HG03060 (cell line): ENCODE data around the gene CRACDL.
"Not testable (repeated sequence)": the region's sequence is repeated elsewhere in the genome, so short reads cannot be mapped to it uniquely, and the experiment has no call there.

ENCODE experiments used
- ATAC-seq: cut with Tn5 transposase; IDR thresholded peaks from one replicate; pipeline ENCODE4 v1.9.1; 2021; ENCODE audit warnings: low read depth, moderate number of reproducible peaks; ENCODE audit not compliant: unreplicated experiment

Gene CRACDL

DNA sequence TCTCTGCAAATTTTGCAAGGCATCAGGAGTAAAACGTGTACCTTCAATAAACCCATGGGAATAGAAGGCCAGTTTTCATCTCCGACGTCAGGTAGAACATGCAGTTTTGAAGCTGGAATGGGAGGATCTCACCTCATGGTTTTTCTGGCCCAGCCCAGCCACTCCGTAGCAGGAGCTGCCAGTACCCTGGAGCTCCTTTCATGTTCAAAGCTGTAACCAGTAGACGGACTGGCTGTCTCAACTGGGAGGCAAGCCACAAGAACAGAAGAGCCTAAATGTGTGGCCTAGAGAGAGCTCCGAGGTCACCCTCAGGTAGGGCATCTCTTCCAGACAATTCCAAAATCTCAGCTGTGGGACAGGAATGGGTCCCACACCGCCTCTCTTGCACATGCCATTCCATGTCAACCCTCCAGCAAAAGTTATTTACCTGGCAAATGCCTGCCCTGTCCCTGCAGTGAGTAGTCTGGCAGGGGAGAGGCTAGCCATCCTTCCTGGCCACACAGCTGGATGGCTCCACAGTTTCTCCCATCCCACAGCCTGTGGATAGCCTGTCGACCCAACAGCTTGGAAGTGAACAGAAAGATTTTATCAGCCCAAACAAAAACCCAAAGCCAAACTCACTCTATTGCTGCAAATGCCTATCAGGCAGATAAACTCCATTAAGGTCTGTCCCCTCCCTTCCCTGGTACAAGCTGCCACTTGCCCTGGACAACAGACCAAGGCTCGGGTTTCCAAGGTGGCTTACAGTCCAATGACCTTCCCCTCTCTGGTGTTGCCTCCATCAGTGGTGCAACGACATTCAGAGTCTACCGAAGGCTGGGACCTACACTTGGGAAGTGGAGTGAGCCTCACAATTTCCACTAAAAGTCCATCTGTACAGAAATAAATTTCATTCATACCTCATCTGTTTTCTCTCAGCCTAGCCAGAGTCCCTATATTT is 27.8 kb downstream of the CRACDL start:
- no peak for ATAC-seq

DNA sequence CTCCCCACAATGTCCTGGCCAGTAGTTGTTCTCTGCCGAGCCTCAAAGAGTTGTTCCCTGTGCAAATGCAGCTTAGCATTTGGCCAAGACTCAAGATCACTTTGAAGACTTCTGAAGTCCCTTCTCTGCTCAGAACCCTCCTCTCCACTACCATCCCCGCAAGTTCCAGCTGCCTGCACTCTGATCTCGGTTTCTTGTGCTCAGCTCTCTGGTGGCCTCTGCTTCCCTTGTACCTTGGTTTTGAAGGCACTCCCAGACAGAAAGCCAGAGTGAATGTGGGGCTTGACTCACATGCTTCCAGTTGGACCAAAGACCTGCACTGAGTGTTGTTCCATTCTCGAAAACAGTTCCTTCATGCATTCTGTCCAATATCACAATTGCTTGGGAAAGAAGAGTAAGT is 28.6 kb downstream of the CRACDL start:
- ATAC-seq, result no peak

DNA sequence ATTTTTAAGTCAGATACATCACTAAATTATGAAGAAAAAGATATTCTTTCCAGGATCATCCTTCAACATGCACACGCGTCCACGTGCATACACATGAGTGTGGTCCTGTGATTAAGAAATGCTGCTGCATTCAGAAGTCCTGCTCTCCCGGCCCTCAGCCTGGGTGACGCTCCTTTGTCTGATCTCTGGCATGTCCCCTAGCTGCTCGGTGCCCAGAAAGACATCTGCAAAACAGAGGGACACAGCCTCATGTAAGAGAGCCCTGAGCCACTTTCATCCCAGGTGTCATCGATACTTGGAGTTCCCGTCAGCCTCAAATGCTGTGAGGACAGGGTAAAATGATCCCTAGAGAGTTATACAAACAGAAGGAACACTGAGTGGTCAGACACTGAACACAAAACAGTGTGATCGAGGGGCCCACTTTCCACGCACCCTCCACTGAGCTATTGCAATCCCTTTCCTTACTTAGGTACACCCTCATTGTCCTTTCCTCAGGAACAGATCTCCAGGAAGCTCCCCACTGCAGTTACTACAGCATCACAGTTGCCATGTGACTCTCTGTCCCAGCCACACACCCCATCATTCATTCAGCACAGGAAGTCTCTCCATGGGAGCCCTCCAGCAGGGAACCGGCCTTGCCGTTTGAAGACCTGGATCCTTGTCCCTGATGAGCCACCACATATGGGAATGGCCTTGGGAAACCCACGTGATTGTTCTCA is 32.1 kb downstream of the CRACDL start:
- ATAC-seq, result no peak

DNA sequence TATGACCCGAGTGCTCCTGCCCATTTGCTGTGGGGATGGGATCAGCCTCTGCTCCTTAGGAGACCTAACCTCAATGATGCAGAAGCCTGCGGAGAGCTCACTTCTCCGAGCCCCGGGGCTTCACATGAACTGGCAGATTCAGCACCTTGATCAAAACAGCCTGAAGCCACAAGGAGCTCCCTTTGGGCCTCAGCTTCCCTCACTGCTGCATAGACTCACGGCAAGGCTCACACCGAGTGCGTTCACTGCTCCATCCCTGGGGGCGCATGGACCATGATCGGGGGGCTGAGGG is 33.0 kb downstream of the CRACDL start:
- ATAC-seq, result no peak

DNA sequence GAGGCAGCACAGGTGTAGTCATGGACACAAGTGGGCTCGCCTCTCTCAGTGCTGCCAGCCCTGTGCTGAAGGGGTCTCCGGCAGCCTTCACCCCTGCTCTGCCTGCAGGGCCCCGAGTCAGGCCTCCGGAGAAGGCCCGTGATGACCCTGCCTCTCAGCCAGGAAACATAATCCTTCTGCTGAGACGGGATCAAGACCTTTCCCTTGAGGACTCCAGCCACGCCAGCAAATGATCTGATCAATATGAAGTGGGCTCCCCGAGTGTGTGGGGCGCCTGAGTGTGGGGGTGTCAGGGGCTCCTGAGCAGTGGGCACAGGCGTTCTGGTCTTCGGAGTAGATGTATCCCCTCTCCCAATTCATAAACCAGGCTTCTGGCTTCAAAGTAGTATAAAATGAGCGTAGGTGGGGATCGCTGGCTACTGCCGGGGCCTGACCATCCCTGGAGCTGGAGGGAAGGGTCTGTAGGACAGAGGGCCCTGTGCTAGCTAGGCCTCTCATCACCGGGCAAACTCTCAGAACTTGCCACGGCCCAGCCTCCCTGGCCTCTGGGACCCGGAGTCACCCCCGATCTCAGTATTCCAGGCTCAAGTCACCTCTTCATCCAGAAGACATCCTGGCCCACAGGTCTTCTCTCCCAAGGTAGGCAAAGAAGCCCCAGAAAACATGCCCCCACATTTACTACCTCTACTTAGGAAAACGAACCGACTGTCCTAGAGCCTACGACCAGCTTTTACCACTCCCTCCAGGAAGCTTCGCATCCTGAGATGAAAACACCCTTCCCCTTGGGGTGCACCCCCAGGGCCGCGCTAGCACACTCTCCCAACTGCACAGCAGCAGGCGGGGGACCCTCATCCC is 33.6 kb downstream of the CRACDL start:
- ATAC-seq, result no peak

DNA sequence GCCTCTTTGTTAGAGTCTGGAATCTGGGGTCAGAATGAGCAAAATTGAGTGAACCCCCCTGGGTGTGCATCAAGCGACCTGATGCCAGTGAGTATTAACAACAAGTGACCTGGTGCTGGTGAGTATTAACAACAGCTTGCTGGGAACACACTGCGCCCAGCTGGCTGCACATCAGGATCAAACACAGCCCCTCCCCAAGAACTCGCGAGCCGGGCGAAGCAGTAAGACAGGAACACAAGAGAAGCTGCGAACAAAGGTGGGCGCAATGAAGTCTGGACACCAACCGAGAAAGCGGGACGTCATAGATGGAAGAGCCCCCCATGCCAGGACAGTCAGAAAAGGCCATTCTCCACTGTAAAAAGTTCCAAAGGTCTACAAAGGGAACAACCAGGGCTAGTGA is 34.3 kb downstream of the CRACDL start:
- no peak for ATAC-seq

DNA sequence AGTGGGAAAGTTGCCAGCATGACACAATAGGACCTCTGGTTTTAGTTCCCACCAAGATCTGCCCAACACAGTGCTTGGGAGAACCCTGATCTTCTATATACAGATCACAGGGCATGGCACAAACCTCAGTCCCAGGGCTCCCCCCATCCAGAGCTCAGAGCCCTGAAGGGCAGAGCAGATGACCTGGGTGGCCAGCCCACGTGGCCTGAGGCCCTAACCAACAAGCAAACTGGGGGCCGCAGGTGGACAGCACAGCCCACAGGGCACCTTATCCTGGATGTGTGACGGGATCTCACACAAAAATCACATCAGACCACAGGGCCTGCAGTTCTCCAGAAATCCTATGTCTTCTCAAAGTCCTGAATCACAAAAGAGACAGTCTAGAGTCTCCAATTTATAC is 34.7 kb downstream of the CRACDL start:
- ATAC-seq, result no peak

DNA sequence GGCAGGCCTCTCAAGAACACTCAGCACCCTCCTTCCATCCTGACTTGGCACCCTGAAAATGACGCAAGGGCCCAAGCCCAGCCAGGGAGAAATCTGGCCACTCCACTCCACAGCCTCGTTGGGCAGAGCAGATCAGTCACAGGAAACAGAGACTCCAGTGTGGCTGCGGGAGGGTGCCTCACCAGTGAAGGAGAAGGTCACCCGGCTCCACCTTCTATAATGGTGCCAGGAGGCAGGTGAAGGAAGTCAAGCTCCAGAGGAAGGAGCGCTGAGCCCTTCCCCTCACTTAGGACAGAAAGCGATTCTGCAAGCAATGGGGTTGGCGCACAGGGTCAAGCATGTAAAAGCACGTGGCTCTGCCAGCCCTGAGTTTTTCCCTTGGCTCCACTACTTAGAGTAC is 35.3 kb downstream of the CRACDL start:
- no peak for ATAC-seq

DNA sequence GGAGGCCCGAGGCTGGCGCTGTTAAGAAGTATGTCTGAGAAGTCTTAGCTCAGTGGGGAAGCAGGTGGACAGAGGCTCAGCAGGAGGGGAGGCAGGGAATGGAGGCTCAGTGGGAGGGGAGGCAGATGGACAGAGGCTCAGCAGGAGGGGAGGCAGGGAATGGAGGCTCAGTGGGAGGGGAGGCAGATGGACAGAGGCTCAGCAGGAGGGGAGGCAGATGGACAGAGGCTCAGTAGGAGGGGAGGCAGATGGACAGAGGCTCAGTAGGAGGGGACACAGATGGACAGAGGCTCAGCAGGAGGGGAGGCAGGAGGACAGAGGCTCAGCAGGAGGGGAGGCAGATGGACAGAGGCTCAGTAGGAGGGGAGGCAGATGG is 36.3 kb downstream of the CRACDL start:
- not testable (repeated sequence) for ATAC-seq

DNA sequence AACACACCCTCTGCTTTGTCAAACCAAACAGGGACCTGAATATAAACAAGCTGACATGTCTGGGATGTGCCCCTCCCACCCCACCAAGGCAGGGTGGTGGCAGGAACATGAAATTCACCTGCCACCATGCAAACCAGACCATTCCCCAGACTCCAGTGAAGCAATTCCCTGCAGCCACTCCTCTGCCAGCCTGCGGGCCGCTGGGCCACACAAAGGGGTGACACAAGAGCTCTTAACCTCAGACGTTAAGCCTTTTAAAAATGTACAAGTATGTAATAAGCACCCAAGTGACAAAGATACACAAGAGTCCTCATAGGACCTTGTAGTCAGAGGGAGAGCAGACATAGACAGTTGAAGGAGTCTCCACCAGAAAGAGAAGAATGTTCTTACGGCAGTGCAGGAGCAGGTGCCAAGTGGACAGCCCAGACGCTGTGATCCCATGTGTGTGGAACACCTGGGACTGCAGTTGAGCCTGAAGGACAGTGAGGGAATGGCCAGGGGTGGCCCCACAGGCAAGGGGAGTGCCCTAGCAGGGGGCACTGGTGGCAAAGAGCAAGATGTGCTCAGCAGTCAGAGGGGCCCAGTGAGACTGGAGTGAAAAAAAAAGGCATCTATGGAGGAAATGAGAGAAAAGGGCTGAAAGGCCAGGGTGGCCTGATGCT is 36.9 kb downstream of the CRACDL start:
- ATAC-seq, result no peak

DNA sequence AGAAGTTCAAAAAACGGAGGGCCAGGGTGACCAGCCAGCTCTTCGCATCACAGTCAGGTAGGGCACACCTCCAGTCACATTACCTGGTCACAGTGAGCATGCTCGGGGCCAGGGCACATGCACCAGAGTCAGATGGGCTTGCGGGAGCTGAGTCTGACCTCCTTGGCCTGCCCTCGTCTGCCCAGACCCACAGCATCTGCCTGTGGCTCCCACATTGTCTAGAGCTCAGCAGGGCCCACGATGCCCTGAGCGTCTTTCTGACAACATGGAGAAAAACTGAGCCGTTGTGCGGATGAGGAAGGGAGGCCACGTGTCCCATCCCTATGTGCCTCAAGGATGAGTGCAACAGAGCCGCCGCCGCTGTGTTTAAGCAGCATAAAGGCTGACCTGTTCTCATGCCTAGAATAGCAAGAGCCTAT is 37.6 kb downstream of the CRACDL start:
- no peak for ATAC-seq

DNA sequence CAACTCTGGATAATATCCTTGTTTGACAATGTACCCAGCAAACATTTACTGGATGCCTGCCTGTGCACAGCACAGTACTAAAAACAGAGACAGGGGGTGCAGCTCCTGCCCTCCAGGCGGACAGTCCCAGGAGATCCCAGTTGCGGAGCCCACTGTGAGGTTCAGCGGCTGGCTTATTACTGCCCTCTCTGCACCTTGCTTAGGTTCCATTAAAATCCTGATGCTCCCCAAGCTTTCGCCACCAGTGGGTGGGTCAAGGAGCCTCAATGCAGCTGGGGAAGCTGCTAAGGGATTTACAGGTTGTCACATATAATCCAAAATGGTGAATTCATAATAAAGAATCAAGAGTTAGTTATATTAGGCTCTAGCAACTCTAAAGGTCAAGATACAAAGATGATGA is 38.3 kb downstream of the CRACDL start:
- no peak for ATAC-seq

DNA sequence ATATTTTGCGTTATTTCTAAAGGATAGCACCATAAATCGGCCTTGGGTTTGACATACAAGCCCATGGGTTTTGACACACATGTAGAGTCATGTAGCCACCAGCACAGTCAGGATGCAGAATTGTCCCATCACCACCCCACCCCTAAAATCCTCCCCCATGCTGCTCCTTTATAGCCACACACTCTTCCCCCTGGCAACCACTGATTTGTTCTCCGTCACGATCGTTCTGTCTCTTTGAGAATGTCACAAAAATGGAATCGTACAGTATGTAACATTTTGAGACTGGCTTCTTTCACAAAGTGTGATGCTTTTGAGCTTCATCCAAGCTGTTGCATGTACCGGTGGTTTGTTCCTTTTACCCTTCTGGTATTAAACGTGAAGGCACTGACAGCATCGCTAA is 39.1 kb downstream of the CRACDL start:
- ATAC-seq, result no peak

DNA sequence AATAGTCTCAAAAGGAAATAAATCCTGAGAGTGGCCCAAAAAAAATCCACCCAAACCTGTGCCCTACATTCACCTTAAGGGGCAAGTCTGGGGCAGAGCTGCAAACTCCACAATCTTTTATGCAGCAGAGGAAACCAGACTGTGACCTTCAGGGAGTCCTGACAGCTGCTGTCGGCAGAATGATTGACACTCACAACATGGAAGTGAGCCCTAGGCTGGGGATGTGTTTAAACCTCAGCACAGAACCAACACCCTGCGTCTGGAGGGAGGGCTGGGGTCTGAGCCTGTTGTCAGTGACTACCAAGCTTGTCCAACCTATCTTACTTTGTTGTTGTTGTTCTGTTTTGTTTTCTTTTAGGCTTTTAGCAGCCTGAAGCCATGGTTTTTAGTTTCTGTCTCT is 39.6 kb downstream of the CRACDL start:
- ATAC-seq, result no peak

DNA sequence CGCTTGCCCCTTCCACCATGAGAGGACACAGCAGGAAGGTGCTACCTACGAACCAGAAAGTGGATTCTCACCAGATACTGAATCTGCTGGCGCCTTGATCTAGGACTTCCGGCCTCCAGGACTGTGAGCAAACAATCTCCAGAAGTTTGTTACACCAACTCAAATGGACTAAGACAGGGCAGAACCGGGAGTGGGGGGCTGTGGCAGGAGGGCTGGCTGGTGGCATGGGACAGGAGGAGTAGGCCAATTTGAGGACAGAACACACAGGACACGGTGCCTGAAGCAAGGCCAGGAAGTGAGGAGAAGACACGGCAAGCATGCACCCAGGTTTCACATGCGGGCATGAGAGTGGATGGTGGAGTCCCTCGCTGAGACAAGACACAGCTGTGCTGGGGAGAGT is 40.1 kb downstream of the CRACDL start:
- ATAC-seq, result no peak

DNA sequence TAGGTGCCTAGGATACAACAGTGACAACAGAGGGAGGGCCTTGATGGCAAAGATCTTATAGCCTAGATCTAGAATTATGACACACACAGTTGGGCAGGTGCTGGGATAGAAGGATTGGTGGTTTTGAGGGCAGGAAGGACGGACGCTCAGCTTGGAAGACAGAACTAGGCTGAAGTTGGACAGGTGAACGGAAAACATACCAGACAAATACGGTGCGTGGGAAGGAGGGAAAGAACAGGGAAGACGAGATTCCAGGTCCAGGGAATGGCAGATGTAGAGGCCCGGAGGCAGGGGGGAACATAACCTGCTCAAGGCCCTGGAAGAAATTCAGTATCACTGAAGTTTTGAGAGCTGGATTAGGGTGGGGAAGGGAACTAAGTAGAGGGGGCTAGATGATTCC is 40.8 kb downstream of the CRACDL start:
- ATAC-seq, result no peak

DNA sequence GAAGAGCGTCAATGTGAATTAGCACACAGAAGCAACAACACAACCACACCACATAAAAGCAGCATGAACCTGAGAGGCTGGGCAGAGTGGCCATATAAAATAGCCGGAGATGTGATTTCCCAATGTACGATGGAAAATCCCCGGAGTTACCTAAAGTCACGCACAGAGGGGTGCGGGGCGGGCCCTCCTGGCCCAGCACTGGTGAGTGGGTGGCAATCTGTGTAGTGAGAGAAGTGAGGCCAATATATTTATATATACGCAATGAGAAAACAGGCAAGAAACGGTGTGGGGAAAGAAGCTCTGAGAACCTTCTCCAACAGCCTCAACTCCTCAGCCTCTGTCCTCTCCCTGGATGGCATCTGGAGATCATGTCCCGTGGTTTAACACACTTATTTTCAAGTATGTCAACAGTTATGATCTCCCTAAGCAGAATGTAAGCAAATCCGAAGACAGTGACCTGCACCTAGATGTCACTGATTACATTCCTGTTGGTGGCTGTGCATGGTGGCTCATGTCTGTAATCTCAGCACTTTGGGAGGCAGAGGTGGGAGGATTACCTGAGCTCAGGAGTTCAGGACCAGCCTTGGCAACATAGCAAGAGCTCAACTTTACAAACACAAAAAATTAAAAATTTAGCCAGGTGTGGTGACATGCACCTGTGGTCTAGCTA is 41.6 kb downstream of the CRACDL start:
- no peak for ATAC-seq

DNA sequence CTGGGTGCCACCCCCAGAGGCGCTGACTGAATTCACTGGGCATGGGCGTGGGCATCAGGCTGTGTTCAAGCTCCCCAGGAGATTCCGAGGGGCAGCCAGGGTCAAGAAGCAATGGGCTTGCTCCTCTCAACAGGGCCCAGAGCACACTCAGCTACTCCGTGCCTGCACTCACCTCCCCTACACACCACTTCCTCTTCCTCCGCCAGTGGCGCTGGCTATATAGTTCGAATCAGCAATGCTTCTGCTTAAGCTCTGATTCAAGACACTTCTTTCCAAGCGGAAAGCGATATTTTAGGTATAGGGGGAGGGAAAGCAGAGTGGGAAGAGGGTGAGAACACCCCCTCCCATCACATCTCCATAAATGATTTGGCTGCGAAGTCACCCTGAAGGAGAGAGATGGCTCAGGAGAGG is 42.1 kb downstream of the CRACDL start:
- ATAC-seq, result no peak

DNA sequence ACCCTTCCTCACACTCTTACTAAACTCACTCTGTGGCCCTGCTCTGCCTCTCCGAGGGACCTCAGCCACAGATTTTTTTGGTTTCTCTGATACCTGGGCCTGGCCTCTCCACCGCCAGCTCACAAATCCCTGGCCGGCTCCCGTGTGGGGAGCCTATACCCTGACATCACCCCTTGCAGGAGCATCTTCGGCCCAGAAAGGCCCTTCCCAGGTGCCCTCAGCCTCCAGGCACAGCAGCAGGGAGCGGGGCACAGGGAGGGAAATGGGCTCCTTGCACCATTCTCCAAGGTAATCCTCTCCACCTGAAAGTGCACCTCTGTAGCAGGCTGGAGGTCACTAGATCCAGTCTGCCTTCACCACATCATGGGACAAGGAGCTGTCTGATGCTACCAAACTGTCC is 43.2 kb downstream of the CRACDL start:
- ATAC-seq, result no peak

DNA sequence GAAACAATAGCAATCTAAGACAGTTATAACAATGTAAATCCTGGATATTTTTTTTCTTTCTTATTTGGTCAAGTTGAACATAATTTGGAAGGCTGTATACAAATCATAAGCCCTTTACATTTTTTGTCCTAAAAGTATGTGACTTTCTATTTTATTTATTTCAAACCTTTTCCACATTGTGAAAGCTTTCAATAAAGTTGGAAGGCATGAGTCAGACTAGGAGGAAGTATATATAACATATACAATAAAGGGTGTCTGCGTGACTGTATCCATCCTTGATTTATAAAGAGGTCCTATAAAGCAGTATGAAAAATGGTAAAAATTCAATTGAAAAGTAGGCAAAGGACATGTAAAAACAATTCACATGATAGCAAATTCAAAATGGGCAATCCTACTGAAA is 44.4 kb downstream of the CRACDL start:
- ATAC-seq, result no peak
